Subcutaneous abdominal adipose tissue (tissue), 5 donors: Measurements from ENCODE around the gene POM121L12.

Experiments
- H3K27ac ChIP-seq: one replicate; pipeline ENCODE4 v1.7.0; 2013; ENCODE audit warnings: low read depth, mild to moderate bottlenecking, inconsistent platforms, low read length, moderate library complexity
- H3K27me3 ChIP-seq, 5 donors: one replicate each; pipeline ENCODE4 v1.7.0; 2013; ENCODE audit warnings: low read length in 5 of 5, inconsistent platforms in 1 of 5; ENCODE audit not compliant: control insufficient read depth in 5 of 5, insufficient read depth in 4 of 5
- H3K36me3 ChIP-seq, 5 donors: one replicate each; pipeline ENCODE4 v1.7.0; 2013; ENCODE audit warnings: low read length in 5 of 5; ENCODE audit not compliant: control insufficient read depth in 5 of 5, insufficient read depth in 5 of 5
- H3K4me1 ChIP-seq, 5 donors: one replicate each; pipeline ENCODE4 v1.7.0; 2013; ENCODE audit warnings: low read length in 5 of 5, mild to moderate bottlenecking in 3 of 5, moderate library complexity in 1 of 5; ENCODE audit not compliant: control insufficient read depth in 5 of 5, insufficient read depth in 5 of 5
- H3K4me3 ChIP-seq, 5 donors: one replicate each; pipeline ENCODE4 v1.7.0; 2013; ENCODE audit warnings: low read length in 5 of 5, low read depth in 1 of 5
- H3K9ac ChIP-seq, 5 donors: one replicate each; pipeline ENCODE4 v1.7.0; 2013; ENCODE audit warnings: low read length in 5 of 5, mild to moderate bottlenecking in 4 of 5, moderate library complexity in 3 of 5
- H3K9me3 ChIP-seq, 5 donors: one replicate each; pipeline ENCODE4 v1.7.0; 2013; ENCODE audit warnings: low read length in 5 of 5; ENCODE audit not compliant: control insufficient read depth in 5 of 5
- donor health status: healthy.
- donor health status: healthy.
- donor health status: healthy.
- donor health status: healthy.
- donor health status: healthy.

Gene POM121L12

DNA sequence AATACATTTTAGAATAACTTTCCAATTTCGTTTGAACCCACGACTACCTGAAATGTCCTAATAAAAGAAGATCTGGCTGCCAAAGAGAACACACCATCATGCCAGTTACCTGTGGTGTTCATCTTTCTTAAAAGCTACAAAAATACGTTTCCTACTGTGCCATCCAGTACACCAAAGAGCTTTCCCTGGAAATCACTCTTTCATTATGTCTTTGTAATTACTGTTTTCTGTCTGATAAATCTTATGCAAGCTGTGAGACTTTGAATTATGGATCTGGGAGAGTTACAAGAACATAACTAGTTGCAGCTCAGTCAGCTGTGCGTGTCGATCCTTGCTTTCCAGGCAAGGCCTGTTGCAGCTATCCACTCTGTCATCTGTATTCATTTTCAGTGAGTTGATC lies 12.5 kb upstream of the POM121L12 start:
- Histone ChIP-seq H3K9ac (no peak overlapping the region), H3K9me3 (no peaks in the 10 kb centered on the region), H3K4me3 (no peak overlapping the region), H3K36me3 (no peaks in the 10 kb centered on the region), H3K27me3 (no peaks in the 10 kb centered on the region), H3K4me1 (no peaks in the 10 kb centered on the region), H3K27ac (no peak overlapping the region)

DNA sequence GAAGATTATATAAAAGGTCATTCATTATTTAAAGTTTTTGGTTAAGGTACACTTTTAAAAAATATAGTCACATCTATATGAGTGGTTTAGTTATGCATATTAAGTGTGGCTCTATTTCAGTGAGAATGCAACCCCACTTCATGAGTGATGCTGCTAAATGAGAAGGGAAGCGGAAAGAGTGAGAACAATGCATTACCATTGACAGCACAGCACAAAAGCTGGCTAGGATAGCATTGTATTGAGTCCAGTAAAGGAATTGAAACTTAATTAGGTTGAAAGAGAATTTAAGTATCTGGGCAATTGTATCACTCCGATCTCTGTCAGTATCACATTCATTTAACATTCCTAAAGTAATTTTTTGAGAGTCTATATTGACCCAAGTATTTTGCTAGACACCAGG lies 13.2 kb downstream of the POM121L12 start:
- Histone ChIP-seq H3K27me3 (no peaks in the 10 kb centered on the region), H3K4me3 (no peak overlapping the region), H3K27ac (no peak overlapping the region), H3K36me3 (no peaks in the 10 kb centered on the region), H3K9me3 (no peaks in the 10 kb centered on the region), H3K9ac (no peak overlapping the region), H3K4me1 (no peaks in the 10 kb centered on the region)

DNA sequence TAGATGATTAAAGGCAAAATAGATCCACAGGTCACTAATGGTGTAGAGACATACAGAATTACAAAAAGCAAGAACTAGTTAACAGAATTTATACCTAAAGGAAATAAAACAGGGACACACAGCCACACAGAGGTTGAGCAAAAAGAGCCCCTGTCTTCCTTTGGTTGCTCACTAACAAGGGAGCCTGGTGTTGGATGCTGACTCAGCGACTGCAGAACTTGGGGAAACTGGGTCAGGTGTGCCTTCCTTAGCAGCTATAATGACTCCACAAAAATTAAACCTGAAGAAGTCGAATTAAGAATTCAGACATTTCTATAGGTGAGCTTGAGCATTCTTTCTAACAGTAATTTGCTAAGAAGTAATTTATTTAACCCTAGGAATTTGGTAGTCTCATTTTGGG lies 15.0 kb downstream of the POM121L12 start:
- no peak overlapping the region for H3K27ac ChIP-seq
- H3K9me3 ChIP-seq: no peaks in the 10 kb centered on the region

DNA sequence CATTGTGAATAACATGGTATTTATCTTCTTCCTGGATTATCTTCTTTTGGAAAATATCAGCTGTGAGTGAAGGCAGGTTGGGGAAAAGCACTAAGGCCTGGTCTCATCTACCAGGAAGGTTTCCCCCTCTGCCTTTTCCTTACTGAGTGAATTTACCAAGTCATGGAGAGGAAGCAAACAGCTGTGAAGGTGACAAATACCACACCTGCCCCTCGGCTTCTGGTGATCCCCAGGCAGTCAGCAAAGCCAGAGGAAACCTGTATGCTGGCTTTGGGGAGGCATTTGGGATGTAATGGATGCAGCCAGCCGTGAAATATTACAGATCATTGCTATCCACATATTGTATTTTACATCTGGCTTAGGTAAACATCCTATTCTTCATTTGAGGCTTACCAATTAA lies 24.2 kb downstream of the POM121L12 start:
- H3K9me3 ChIP-seq: peaks cover 0 to 8% (median 6%) of the 10 kb centered on the region in 5 donors
- H3K9ac ChIP-seq: no peak overlapping the region
- no peak overlapping the region for H3K27ac ChIP-seq
- H3K4me3 ChIP-seq: no peak overlapping the region
- H3K4me1 ChIP-seq: no peaks in the 10 kb centered on the region
- no peaks in the 10 kb centered on the region for H3K27me3 ChIP-seq
- no peaks in the 10 kb centered on the region for H3K36me3 ChIP-seq

More for the DNA sequence above, 15.0 kb downstream of the POM121L12 start:
- Histone ChIP-seq H3K27me3 (no peaks in the 10 kb centered on the region), H3K4me3 (no peak overlapping the region), H3K9ac (no peak overlapping the region), H3K36me3 (no peaks in the 10 kb centered on the region), H3K4me1 (no peaks in the 10 kb centered on the region)

DNA sequence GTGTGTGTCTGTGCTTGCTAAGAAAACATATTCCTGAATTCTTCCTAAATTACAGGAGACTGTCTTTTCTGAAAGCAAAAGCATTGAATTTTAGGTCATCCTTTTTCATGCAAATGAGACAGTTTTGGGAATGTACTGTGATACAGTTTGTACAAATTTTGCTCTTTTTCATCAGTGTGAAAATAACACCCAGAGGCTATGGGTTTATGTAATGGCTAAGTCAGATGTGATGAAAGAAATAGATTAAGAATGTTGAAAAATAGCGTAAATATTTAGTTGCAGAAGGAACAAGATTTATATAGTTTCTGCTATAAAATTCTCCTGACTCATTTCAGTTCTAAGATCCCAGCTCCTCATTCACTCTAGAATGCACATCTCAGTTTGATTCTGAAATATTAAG lies 24.6 kb downstream of the POM121L12 start:
- no peaks in the 10 kb centered on the region for H3K27me3 ChIP-seq
- H3K4me1 ChIP-seq: no peaks in the 10 kb centered on the region
- no peak overlapping the region for H3K27ac ChIP-seq
- peaks cover 0 to 8% (median 6%) of the 10 kb centered on the region in 5 donors for H3K9me3 ChIP-seq
- H3K9ac ChIP-seq: no peak overlapping the region
- no peak overlapping the region for H3K4me3 ChIP-seq
- H3K36me3 ChIP-seq: no peaks in the 10 kb centered on the region

DNA sequence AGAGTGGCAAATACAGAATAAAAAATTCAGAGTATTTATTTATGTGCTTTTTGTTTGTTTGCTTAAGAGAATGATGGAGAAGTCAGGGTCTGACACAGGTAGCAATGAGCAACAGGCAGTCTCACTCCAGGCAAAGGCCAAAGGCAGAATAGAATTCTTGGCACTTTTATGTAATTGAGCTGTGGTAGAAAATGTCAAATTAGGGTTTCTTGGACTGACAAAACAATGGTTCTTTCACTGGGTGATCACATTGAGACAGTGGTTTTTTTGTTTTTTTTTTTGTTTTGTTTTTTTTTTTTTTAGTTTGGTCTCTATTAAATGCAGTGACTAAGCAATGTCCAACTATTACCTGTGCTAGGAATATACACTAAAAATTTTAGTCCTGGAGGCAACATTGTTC lies 27.4 kb downstream of the POM121L12 start:
- Histone ChIP-seq H3K36me3 (no peaks in the 10 kb centered on the region), H3K27me3 (no peaks in the 10 kb centered on the region), H3K27ac (no peak overlapping the region), H3K4me1 (no peaks in the 10 kb centered on the region), H3K9me3 (peaks cover 0 to 12% (median 6%) of the 10 kb centered on the region in 5 donors), H3K9ac (no peak overlapping the region), H3K4me3 (no peak overlapping the region)

DNA sequence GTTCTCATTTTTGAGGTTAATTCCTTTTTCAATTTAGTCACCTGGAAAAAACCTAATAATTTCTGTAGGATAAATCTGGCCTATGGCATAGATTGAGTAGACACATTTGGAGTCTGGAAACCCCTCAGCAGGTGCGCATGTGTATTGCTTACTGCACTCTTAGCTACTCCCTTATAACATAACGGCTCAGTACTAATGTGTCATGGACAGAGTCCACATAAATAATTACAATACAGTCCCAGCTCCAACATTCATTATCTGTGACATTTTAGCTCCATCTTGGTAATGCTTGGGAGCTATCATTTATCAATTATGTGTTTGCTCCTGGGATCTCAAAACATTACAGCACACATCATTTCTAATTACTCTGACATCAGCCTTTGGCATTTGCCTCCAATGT lies 33.2 kb downstream of the POM121L12 start:
- no peak overlapping the region for H3K4me3 ChIP-seq
- no peaks in the 10 kb centered on the region for H3K36me3 ChIP-seq
- no peaks in the 10 kb centered on the region for H3K27me3 ChIP-seq
- H3K27ac ChIP-seq: no peak overlapping the region
- peaks cover 0 to 9% (median 0%) of the 10 kb centered on the region in 5 donors for H3K9me3 ChIP-seq
- H3K4me1 ChIP-seq: no peaks in the 10 kb centered on the region
- no peak overlapping the region for H3K9ac ChIP-seq

DNA sequence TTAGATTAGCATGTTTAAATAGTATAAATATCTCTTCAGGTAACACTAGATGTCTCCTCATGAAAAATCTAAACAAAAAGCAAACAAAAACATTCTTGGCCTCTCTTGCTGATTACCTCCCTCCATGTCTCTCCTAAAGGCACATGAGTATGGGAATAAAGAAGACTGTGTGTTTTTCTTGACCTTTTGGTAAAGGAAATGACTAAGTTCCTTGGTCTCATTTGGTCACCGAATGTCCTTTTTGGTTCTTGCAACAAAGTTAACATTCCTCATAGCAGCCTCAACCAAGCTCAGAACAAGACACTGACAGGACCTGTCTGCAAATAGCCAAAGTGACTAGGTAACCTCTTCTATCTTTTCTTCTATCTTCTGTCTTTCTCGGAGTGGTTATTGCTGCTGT lies 35.5 kb downstream of the POM121L12 start:
- H3K36me3 ChIP-seq: no peaks in the 10 kb centered on the region
- no peak overlapping the region for H3K27ac ChIP-seq
- H3K27me3 ChIP-seq: no peaks in the 10 kb centered on the region
- H3K4me1 ChIP-seq: no peaks in the 10 kb centered on the region
- no peak overlapping the region for H3K9ac ChIP-seq
- H3K4me3 ChIP-seq: no peak overlapping the region
- H3K9me3 ChIP-seq: peaks cover 0 to 6% (median 0%) of the 10 kb centered on the region in 5 donors
